WTC11 (cell line): ENCODE data around the gene TMEM187. TPM values are rescaled to one million over a fixed set of nuclear protein-coding genes. Genes with fewer than 3 reads are reported as not detected.

Experiments used
- ATAC-seq: fragments of 200-7000 bp; cut with Tn5 transposase; 2 replicates; pipeline ENCODE4 v1.10.0; 2021; ENCODE audit warnings: mild to moderate bottlenecking, moderate library complexity
- CTCF ChIA-PET: fragments of 300-600 bp; sonication (Branson Sonifier 250); formaldehyde crosslinking; loops from one replicate; lab custom pipeline; 2021; ENCODE audit warnings: antibody characterized with exemption; lab: Charles Lee
- POLR2A ChIA-PET: fragments of 350-600 bp; sonication (Branson Sonifier 250); formaldehyde crosslinking; loops from one replicate; lab custom pipeline; 2021; ENCODE audit warnings: antibody characterized with exemption; lab: Charles Lee
- DNase-seq: peaks from one replicate; pipeline ENCODE4 v3.0.0; 2021; ENCODE audit warnings: low spot score
- H3K27ac Mint-ChIP-seq: 2 replicates; pipeline ENCODE4 v1.8.0; 2021; ENCODE audit warnings: mixed read lengths
- H3K27me3 Mint-ChIP-seq: 2 replicates; pipeline ENCODE4 v1.8.0; 2021; ENCODE audit warnings: low read depth, mild to moderate bottlenecking, moderate library complexity, mixed read lengths
- H3K36me3 Mint-ChIP-seq: 2 replicates; pipeline ENCODE4 v1.8.0; 2021; ENCODE audit warnings: mixed read lengths
- H3K4me1 Mint-ChIP-seq: 2 replicates; pipeline ENCODE4 v1.8.0; 2022; ENCODE audit warnings: mixed read lengths
- H3K4me3 Mint-ChIP-seq: 2 replicates; pipeline ENCODE4 v1.8.0; 2021; ENCODE audit warnings: mild to moderate bottlenecking, moderate library complexity, mixed read lengths
- H3K9me3 Mint-ChIP-seq: 2 replicates; pipeline ENCODE4 v1.8.0; 2021; ENCODE audit warnings: mixed read lengths
- CBFB ChIP-seq: sonication (generic); formaldehyde crosslinking; IDR thresholded peaks from 2 replicates; pipeline ENCODE4 v1.8.1; 2022; ENCODE audit warnings: mild to moderate bottlenecking, low read depth, missing genetic modification reagents
- CREB1 ChIP-seq: sonication (generic); formaldehyde crosslinking; IDR thresholded peaks from 2 replicates; pipeline ENCODE4 v1.8.0; 2023; ENCODE audit warnings: mild to moderate bottlenecking, missing genetic modification reagents
- CREM ChIP-seq: sonication (generic); formaldehyde crosslinking; IDR thresholded peaks from 2 replicates; pipeline ENCODE4 v1.8.1; 2022; ENCODE audit warnings: mild to moderate bottlenecking, missing genetic modification reagents, moderate library complexity
- ESRRA ChIP-seq: sonication (generic); formaldehyde crosslinking; IDR thresholded peaks from 2 replicates; pipeline ENCODE4 v1.8.1; 2022; ENCODE audit warnings: mild to moderate bottlenecking, missing genetic modification reagents, borderline replicate concordance
- GTF2I ChIP-seq: fragments of 250-450 bp; sonication (Bioruptor Pico); conservative IDR thresholded peaks from 2 replicates; pipeline ENCODE4 v1.4.0; 2021; ENCODE audit warnings: mild to moderate bottlenecking
- MYBL2 ChIP-seq: sonication (generic); formaldehyde crosslinking; IDR thresholded peaks from 2 replicates; pipeline ENCODE4 v1.8.1; 2023; ENCODE audit warnings: mild to moderate bottlenecking, moderate library complexity, missing genetic modification reagents
- NFE2L1 ChIP-seq: sonication (generic); formaldehyde crosslinking; IDR thresholded peaks from 2 replicates; pipeline ENCODE4 v1.8.1; 2023; ENCODE audit warnings: missing genetic modification reagents
- NR1H2 ChIP-seq: sonication (generic); formaldehyde crosslinking; IDR thresholded peaks from 2 replicates; pipeline ENCODE4 v1.9.0; 2021; ENCODE audit warnings: mild to moderate bottlenecking, moderate library complexity, missing genetic modification reagents
- NR2C2 ChIP-seq: sonication (generic); formaldehyde crosslinking; IDR thresholded peaks from 2 replicates; pipeline ENCODE4 v1.8.0; 2022; ENCODE audit warnings: mild to moderate bottlenecking, missing genetic modification reagents
- PRRX2 ChIP-seq: fragments of 250-450 bp; sonication (Bioruptor Pico); IDR thresholded peaks from 2 replicates; pipeline ENCODE4 v1.8.0; 2021; ENCODE audit warnings: mild to moderate bottlenecking
- SMAD4 ChIP-seq: sonication (generic); formaldehyde crosslinking; IDR thresholded peaks from 2 replicates; pipeline ENCODE4 v1.8.0; 2022; ENCODE audit warnings: mild to moderate bottlenecking, missing genetic modification reagents
- TEAD1 ChIP-seq: sonication (generic); formaldehyde crosslinking; IDR thresholded peaks from 2 replicates; pipeline ENCODE4 v1.8.0; 2022; ENCODE audit warnings: mild to moderate bottlenecking, missing genetic modification reagents
- ZNF396 ChIP-seq: fragments of 250-450 bp; sonication (Bioruptor Pico); IDR thresholded peaks from 2 replicates; pipeline ENCODE4 v1.8.0; 2021; ENCODE audit warnings: mild to moderate bottlenecking, moderate library complexity, borderline replicate concordance
- total RNA-seq: library from RNA; stranded (reverse); gene quantifications from 3 replicates; pipeline ENCODE4 v1.2.3, GENCODE V29; 2021
- TF ChIP-seq, protein P1 (sequence below): sonication (generic); formaldehyde crosslinking; IDR thresholded peaks from 2 replicates; pipeline ENCODE4 v1.8.0; 2022; ENCODE audit warnings: mild to moderate bottlenecking, missing genetic modification reagents
- TF ChIP-seq, protein P2 (sequence below): sonication (generic); formaldehyde crosslinking; conservative IDR thresholded peaks from 2 replicates; pipeline ENCODE4 v1.8.1; 2023; ENCODE audit warnings: mild to moderate bottlenecking, low read depth, missing genetic modification reagents, moderate library complexity
- TF ChIP-seq, protein P3 (sequence below): sonication (generic); formaldehyde crosslinking; IDR thresholded peaks from 2 replicates; pipeline ENCODE4 v1.8.1; 2023; ENCODE audit warnings: mild to moderate bottlenecking, missing genetic modification reagents
- TF ChIP-seq, protein P4 (sequence below): sonication (generic); formaldehyde crosslinking; IDR thresholded peaks from 2 replicates; pipeline ENCODE4 v1.8.0; 2023; ENCODE audit warnings: mild to moderate bottlenecking, missing genetic modification reagents

TMEM187 gene
- total RNA-seq, 1 experiment from 2014 or later, result 8.4 TPM

DNA sequence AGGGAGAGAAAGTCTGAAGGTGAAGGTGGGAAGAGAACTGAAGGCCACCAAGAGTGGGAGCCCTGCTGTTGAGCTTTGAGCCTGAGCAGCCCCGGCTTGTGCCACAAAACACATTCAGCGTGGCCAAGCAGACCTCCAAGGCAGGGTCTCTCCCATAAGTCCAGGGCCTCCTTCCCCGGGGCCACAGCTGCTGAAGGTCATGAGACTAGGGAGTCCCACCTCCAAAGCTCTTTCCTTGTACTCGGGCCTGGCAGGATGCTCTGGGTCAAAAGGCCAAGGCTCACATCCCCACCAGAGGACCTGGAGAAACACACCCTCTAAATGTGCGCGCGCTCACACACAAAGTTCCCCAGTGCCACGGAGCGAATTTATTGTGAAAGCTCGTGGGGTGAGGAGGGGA, 43.0 kb upstream of the TMEM187 start:
- DNase-seq (no peak), ATAC-seq (no peak)
- H3K4me1 Mint-ChIP-seq, result peaks cover 21% of the 10 kb centered on the region
- CTCF ChIA-PET, result interaction anchor here (6.9 kb wide), 1 partner anchor 18 kb away, joined by 116 read pairs; the partner anchor contains the start of gene RENBP
- POLR2A ChIA-PET, result no interaction called here
- H3K9me3 Mint-ChIP-seq, result no peaks in the 10 kb centered on the region
- no peak overlapping the region for H3K4me3 Mint-ChIP-seq
- H3K27me3 Mint-ChIP-seq, result no peaks in the 10 kb centered on the region
- no peak for TF ChIP-seq CREB1 (CRISPR knock-in tag)
- no peak for TF ChIP-seq NR2C2 (CRISPR knock-in tag)
- no peak for TF ChIP-seq SMAD4 (CRISPR knock-in tag)
- TF ChIP-seq, protein P1, sequence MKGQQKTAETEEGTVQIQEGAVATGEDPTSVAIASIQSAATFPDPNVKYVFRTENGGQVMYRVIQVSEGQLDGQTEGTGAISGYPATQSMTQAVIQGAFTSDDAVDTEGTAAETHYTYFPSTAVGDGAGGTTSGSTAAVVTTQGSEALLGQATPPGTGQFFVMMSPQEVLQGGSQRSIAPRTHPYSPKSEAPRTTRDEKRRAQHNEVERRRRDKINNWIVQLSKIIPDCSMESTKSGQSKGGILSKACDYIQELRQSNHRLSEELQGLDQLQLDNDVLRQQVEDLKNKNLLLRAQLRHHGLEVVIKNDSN (CRISPR knock-in tag), result no peak
- TF ChIP-seq NFE2L1, result no peak
- TF ChIP-seq, protein P2, sequence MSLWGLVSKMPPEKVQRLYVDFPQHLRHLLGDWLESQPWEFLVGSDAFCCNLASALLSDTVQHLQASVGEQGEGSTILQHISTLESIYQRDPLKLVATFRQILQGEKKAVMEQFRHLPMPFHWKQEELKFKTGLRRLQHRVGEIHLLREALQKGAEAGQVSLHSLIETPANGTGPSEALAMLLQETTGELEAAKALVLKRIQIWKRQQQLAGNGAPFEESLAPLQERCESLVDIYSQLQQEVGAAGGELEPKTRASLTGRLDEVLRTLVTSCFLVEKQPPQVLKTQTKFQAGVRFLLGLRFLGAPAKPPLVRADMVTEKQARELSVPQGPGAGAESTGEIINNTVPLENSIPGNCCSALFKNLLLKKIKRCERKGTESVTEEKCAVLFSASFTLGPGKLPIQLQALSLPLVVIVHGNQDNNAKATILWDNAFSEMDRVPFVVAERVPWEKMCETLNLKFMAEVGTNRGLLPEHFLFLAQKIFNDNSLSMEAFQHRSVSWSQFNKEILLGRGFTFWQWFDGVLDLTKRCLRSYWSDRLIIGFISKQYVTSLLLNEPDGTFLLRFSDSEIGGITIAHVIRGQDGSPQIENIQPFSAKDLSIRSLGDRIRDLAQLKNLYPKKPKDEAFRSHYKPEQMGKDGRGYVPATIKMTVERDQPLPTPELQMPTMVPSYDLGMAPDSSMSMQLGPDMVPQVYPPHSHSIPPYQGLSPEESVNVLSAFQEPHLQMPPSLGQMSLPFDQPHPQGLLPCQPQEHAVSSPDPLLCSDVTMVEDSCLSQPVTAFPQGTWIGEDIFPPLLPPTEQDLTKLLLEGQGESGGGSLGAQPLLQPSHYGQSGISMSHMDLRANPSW (CRISPR knock-in tag), result no peak
- no peak for TF ChIP-seq NR1H2 (CRISPR knock-in tag)
- TF ChIP-seq PRRX2 (CRISPR knock-in tag), result no peak
- no peak for TF ChIP-seq CREM (CRISPR knock-in tag)
- TF ChIP-seq MYBL2 (CRISPR knock-in tag), result no peak
- TF ChIP-seq ESRRA (CRISPR knock-in tag), result no peak
- H3K27ac Mint-ChIP-seq, result no peak overlapping the region
- peaks cover 6% of the 10 kb centered on the region for H3K36me3 Mint-ChIP-seq

DNA sequence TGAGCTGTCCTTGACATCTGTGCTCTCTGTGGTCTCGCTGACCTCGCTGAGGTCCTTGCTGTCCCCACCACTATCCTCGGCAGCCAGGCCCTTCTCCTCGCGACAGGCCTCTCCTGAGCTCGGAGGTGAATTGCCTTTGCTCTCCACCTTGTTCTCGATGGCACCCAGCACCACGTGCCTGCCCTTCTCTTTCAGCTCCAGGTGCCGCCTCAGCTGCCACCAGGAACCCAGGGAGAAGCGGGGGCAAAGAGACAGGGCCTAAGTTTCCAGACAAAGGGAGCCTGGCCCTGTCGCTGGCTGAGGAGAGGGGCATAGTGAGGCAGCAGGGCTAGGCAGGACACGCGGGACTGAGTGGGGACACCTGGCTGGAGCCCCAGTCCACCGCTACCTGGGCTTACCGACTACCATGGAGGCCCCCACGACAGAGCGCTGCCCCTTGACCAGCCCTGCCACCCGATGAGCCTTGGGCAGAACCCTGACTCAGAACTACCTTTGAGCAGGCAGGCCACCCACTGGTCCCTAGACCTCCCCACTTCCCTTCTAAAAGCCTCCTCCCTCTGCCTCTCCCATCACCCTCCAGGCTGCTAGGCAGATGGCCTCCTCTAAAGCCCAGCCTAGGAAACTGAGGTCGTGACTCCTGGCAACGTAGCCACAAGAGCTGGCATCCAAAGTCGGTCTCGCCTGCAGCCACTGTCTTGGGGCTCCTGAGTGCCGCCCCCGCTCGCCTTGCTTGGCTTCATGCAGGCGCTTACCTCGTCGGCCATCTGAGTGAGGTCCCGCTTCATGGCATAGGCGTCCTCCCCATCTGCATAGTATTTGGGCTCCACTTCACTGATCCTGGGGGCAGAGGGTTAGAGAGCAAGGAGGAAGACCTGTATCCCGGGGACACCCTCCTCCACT, 42.3 kb upstream of the TMEM187 start:
- Mint-ChIP-seq H3K27ac (no peak overlapping the region), H3K4me3 (no peak overlapping the region), H3K9me3 (no peaks in the 10 kb centered on the region), H3K27me3 (no peaks in the 10 kb centered on the region), H3K4me1 (peaks cover 15% of the 10 kb centered on the region), H3K36me3 (peaks cover 6% of the 10 kb centered on the region)
- POLR2A ChIA-PET, result no interaction called here
- TF ChIP-seq TEAD1 (no peak), ZNF396 (CRISPR knock-in tag) (no peak), CBFB (CRISPR knock-in tag) (no peak), MYBL2 (CRISPR knock-in tag) (no peak), GTF2I (CRISPR knock-in tag) (no peak)
- TF ChIP-seq, protein P3, sequence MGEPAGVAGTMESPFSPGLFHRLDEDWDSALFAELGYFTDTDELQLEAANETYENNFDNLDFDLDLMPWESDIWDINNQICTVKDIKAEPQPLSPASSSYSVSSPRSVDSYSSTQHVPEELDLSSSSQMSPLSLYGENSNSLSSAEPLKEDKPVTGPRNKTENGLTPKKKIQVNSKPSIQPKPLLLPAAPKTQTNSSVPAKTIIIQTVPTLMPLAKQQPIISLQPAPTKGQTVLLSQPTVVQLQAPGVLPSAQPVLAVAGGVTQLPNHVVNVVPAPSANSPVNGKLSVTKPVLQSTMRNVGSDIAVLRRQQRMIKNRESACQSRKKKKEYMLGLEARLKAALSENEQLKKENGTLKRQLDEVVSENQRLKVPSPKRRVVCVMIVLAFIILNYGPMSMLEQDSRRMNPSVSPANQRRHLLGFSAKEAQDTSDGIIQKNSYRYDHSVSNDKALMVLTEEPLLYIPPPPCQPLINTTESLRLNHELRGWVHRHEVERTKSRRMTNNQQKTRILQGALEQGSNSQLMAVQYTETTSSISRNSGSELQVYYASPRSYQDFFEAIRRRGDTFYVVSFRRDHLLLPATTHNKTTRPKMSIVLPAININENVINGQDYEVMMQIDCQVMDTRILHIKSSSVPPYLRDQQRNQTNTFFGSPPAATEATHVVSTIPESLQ (CRISPR knock-in tag), result no peak
- TF ChIP-seq, protein P4, sequence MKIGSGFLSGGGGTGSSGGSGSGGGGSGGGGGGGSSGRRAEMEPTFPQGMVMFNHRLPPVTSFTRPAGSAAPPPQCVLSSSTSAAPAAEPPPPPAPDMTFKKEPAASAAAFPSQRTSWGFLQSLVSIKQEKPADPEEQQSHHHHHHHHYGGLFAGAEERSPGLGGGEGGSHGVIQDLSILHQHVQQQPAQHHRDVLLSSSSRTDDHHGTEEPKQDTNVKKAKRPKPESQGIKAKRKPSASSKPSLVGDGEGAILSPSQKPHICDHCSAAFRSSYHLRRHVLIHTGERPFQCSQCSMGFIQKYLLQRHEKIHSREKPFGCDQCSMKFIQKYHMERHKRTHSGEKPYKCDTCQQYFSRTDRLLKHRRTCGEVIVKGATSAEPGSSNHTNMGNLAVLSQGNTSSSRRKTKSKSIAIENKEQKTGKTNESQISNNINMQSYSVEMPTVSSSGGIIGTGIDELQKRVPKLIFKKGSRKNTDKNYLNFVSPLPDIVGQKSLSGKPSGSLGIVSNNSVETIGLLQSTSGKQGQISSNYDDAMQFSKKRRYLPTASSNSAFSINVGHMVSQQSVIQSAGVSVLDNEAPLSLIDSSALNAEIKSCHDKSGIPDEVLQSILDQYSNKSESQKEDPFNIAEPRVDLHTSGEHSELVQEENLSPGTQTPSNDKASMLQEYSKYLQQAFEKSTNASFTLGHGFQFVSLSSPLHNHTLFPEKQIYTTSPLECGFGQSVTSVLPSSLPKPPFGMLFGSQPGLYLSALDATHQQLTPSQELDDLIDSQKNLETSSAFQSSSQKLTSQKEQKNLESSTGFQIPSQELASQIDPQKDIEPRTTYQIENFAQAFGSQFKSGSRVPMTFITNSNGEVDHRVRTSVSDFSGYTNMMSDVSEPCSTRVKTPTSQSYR (CRISPR knock-in tag), result no peak
- CTCF ChIA-PET, result interaction anchor here (6.9 kb wide), 1 partner anchor 17 kb away, joined by 116 read pairs; the partner anchor contains the start of gene RENBP
- ATAC-seq, result no peak
- DNase-seq, result no peak
